Mesenchymal stem cell (in vitro differentiated cells and primary cell): ENCODE results near the gene ZNF862.
A peak's percentile ranks its signal among the peaks of the same experiment; 100 is the strongest.

Experiments used
- DNase-seq: peaks from one replicate; pipeline ENCODE4 v3.0.0-alpha.2; 2013
- H2AFZ ChIP-seq: one replicate; pipeline ENCODE4 v1.6.1; 2013; ENCODE audit warnings: low read depth, mild to moderate bottlenecking, control low read depth, inconsistent platforms, low read length, moderate library complexity
- H2AK5ac ChIP-seq: 2 replicates; pipeline ENCODE4 v1.6.1; 2013; ENCODE audit warnings: low read length, moderate library complexity, mild to moderate bottlenecking, inconsistent platforms; ENCODE audit not compliant: severe bottlenecking
- H2BK120ac ChIP-seq: one replicate; pipeline ENCODE4 v1.6.1; 2013; ENCODE audit warnings: low read depth, mild to moderate bottlenecking, inconsistent platforms, low read length, moderate library complexity
- H2BK12ac ChIP-seq, 2 experiments: one replicate each; pipeline ENCODE4 v1.6.1; 2013; ENCODE audit warnings: inconsistent platforms in 2 of 2, low read length in 2 of 2, mild to moderate bottlenecking in 2 of 2, moderate library complexity in 2 of 2, control low read depth in 1 of 2
- H2BK15ac ChIP-seq: one replicate; pipeline ENCODE4 v1.6.1; 2013; ENCODE audit warnings: mild to moderate bottlenecking, low read depth, inconsistent platforms; ENCODE audit not compliant: poor library complexity, severe bottlenecking
- H2BK5ac ChIP-seq: 2 replicates; pipeline ENCODE4 v1.6.1; 2013; ENCODE audit warnings: low read depth, mild to moderate bottlenecking, low read length, control low read depth, inconsistent platforms; ENCODE audit not compliant: poor library complexity, severe bottlenecking
- H3K14ac ChIP-seq, 2 experiments: one replicate each; pipeline ENCODE4 v1.6.1; 2013; ENCODE audit warnings: inconsistent platforms in 2 of 2, low read length in 2 of 2, control low read depth in 1 of 2, mild to moderate bottlenecking in 1 of 2, moderate library complexity in 1 of 2
- H3K18ac ChIP-seq, 2 experiments: one replicate each; pipeline ENCODE4 v1.6.1; 2013; ENCODE audit warnings: inconsistent platforms in 2 of 2, low read length in 2 of 2, control low read depth in 1 of 2, low read depth in 1 of 2, mild to moderate bottlenecking in 1 of 2
- H3K23ac ChIP-seq, 2 experiments: one replicate each; pipeline ENCODE4 v1.6.1; 2013; ENCODE audit warnings: inconsistent platforms in 2 of 2, low read length in 2 of 2, mild to moderate bottlenecking in 2 of 2, moderate library complexity in 2 of 2, control low read depth in 1 of 2
- H3K27ac ChIP-seq: 2 replicates; pipeline ENCODE4 v1.5.1; 2013; ENCODE audit warnings: mild to moderate bottlenecking, moderate library complexity, low read length, control low read depth, inconsistent platforms; ENCODE audit not compliant: poor library complexity, severe bottlenecking
- H3K27me3 ChIP-seq, 2 experiments: 2 replicates each; pipeline versions ENCODE4 v1.6.1 to v1.7.0; 2013; ENCODE audit warnings: low read length in 2 of 2, mild to moderate bottlenecking in 2 of 2, moderate library complexity in 2 of 2, control low read depth in 1 of 2, inconsistent platforms in 1 of 2; ENCODE audit not compliant: control insufficient read depth in 1 of 2, insufficient read depth in 1 of 2
- H3K36me3 ChIP-seq, 2 experiments: 2 replicates each; pipeline versions ENCODE4 v1.6.1 to v1.7.0; 2013; ENCODE audit warnings: low read length in 2 of 2, control low read depth in 1 of 2, inconsistent platforms in 1 of 2, low read depth in 1 of 2, mild to moderate bottlenecking in 1 of 2; ENCODE audit not compliant: insufficient read depth in 2 of 2, control insufficient read depth in 1 of 2
- H3K4ac ChIP-seq, 2 experiments: one replicate each; pipeline ENCODE4 v1.6.1; 2013; ENCODE audit warnings: inconsistent platforms in 2 of 2, low read length in 2 of 2, mild to moderate bottlenecking in 2 of 2, moderate library complexity in 2 of 2, control low read depth in 1 of 2, low read depth in 1 of 2
- H3K4me1 ChIP-seq: 2 replicates; pipeline ENCODE4 v1.6.1; 2013; ENCODE audit warnings: low read depth, low read length, control low read depth; ENCODE audit not compliant: control insufficient read depth, insufficient read depth
- H3K4me2 ChIP-seq: 2 replicates; pipeline ENCODE4 v1.6.1; 2013; ENCODE audit warnings: low read length, mild to moderate bottlenecking, inconsistent platforms; ENCODE audit not compliant: poor library complexity, severe bottlenecking
- H3K4me3 ChIP-seq, 2 experiments: 2 replicates each; pipeline versions ENCODE4 v1.5.1 to v1.7.0; 2013; ENCODE audit warnings: low read length in 2 of 2, mild to moderate bottlenecking in 2 of 2, control low read depth in 1 of 2, low read depth in 1 of 2; ENCODE audit not compliant: insufficient read depth in 1 of 2
- H3K79me1 ChIP-seq: replicated peaks from 2 replicates; pipeline ENCODE4 v1.6.1; 2013; ENCODE audit warnings: mild to moderate bottlenecking, control low read depth, low read length, inconsistent platforms; ENCODE audit not compliant: poor library complexity, severe bottlenecking
- H3K9ac ChIP-seq: 2 replicates; pipeline ENCODE4 v1.7.0; 2013; ENCODE audit warnings: mild to moderate bottlenecking, low read length, moderate library complexity
- H3K9me3 ChIP-seq: 2 replicates; pipeline ENCODE4 v1.7.0; 2013; ENCODE audit warnings: mild to moderate bottlenecking, low read length; ENCODE audit not compliant: control insufficient read depth
- H4K8ac ChIP-seq: one replicate; pipeline ENCODE4 v1.6.1; 2013; ENCODE audit warnings: inconsistent platforms, mild to moderate bottlenecking, low read length, moderate library complexity
- H4K91ac ChIP-seq: one replicate; pipeline ENCODE4 v1.6.1; 2013; ENCODE audit warnings: mild to moderate bottlenecking, low read length, inconsistent platforms
- WGBS: methylation state at CpG from one replicate; pipeline ENCODE4 v1.1.7; 2013; ENCODE audit warnings: mixed read lengths; 5-methylcytosine and 5-hydroxymethylcytosine counted together

ZNF862 gene

GRCh38 chr7:149795126-149795525 lies 43.0 kb upstream of the ZNF862 start:
- no peak overlapping the region for H2BK5ac ChIP-seq
- no peak overlapping the region for H2AK5ac ChIP-seq
- H3K27me3 ChIP-seq, result peaks cover 44 to 51% of the 10 kb centered on the region in 2 experiments
- DNase-seq, result no peak
- no peak overlapping the region for H4K91ac ChIP-seq
- H3K4ac ChIP-seq, result no peak overlapping the region
- H3K23ac ChIP-seq, result no peak overlapping the region
- no peak overlapping the region for H2BK12ac ChIP-seq
- no peak overlapping the region for H2BK15ac ChIP-seq
- H3K14ac ChIP-seq, result no peak overlapping the region
- H3K9ac ChIP-seq, result no peak overlapping the region
- no peaks in the 10 kb centered on the region for H3K9me3 ChIP-seq
- H3K18ac ChIP-seq, result no peak overlapping the region
- peaks cover 2% of the 10 kb centered on the region for H3K4me1 ChIP-seq
- no peak overlapping the region for H2BK120ac ChIP-seq
- H3K36me3 ChIP-seq, result no peaks in the 10 kb centered on the region
- 85% methylated on average over 10 of the region's 10 CpGs for WGBS
- no peak overlapping the region for H3K4me3 ChIP-seq
- H3K27ac ChIP-seq, result no peak overlapping the region
- H3K4me2 ChIP-seq, result no peak overlapping the region
- no peaks in the 10 kb centered on the region for H3K79me1 ChIP-seq
- peak overlapping the region; percentile 16 for H4K8ac ChIP-seq
- no peak overlapping the region for H2AFZ ChIP-seq

DNA sequence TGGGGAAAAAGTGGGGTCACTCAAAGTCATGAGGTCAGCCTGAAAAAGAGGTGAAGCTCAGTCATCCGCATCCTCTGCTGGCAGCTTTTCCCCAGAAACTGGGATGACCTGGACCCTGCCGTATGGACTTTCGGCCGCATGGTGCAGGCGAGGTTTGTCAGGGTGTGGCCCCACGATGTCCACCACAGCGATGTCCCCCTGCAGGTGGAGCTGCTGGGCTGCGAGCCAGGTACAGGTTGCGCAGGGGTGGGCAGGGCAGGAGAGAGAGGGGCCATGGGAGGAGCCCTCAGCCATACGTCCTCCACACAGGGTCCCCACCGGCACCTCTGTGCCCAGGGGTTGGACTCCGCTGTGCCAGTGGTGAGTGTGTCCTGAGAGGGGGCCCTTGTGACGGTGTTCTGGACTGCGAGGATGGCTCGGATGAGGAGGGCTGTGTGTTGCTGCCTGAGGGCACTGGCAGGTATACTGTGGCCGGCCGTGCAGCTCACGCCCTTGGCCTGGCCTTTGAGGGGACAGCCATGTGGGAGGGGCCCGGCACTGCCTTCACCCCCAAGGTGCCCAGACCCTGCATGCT lies 41.8 kb upstream of the ZNF862 start:
- no peak overlapping the region for H3K27ac ChIP-seq
- H2BK12ac ChIP-seq, result no peak overlapping the region
- H2BK120ac ChIP-seq, result no peak overlapping the region
- no peak overlapping the region for H3K4me3 ChIP-seq
- no peak overlapping the region for H2AFZ ChIP-seq
- H3K36me3 ChIP-seq, result no peaks in the 10 kb centered on the region
- H3K79me1 ChIP-seq, result no peaks in the 10 kb centered on the region
- H3K4ac ChIP-seq, result no peak overlapping the region
- no peaks in the 10 kb centered on the region for H3K9me3 ChIP-seq
- H3K27me3 ChIP-seq, result peaks cover 36 to 48% of the 10 kb centered on the region in 2 experiments
- H2BK5ac ChIP-seq, result no peak overlapping the region
- H3K4me1 ChIP-seq, result no peaks in the 10 kb centered on the region
- no peak overlapping the region for H3K4me2 ChIP-seq
- no peak overlapping the region for H4K8ac ChIP-seq
- no peak overlapping the region for H4K91ac ChIP-seq
- H3K14ac ChIP-seq, result no peak overlapping the region
- no peak overlapping the region for H3K9ac ChIP-seq
- no peak for DNase-seq
- no peak overlapping the region for H3K18ac ChIP-seq
- 92% methylated on average over 19 of the region's 19 CpGs for WGBS
- H2AK5ac ChIP-seq, result no peak overlapping the region
- H3K23ac ChIP-seq, result no peak overlapping the region
- H2BK15ac ChIP-seq, result peak overlapping the region; percentile 20

DNA sequence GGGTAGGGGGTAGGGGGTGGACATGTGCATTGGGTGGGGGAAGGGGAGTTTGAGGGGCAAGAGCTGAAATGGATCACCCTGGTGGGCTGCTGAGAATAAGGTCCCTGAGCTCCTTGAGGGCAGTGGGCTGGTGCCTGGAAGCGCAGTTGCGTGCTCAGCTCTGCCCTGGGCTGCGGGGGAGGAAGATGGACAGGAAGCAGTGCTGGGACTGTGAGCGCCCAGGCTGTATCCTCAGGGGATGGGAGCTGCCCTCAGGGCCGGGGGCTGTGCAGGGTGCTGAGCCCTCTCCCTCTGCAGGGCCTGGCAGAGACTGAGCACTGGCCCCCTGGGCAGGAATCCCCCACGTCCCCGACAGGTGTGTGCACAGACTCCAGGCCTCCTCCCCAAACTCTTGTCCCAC lies 40.4 kb upstream of the ZNF862 start:
- Histone ChIP-seq H3K36me3 (no peaks in the 10 kb centered on the region), H4K8ac (no peak overlapping the region), H3K23ac (no peak overlapping the region), H3K4ac (no peak overlapping the region), H2BK12ac (no peak overlapping the region), H3K27ac (no peak overlapping the region), H3K14ac (no peak overlapping the region), H3K27me3 (peaks cover 38 to 45% of the 10 kb centered on the region in 2 experiments), H3K4me2 (no peak overlapping the region), H3K79me1 (no peaks in the 10 kb centered on the region), H2AFZ (no peak overlapping the region), H4K91ac (no peak overlapping the region), H3K4me3 (no peak overlapping the region), H2AK5ac (no peak overlapping the region), H3K9me3 (no peaks in the 10 kb centered on the region), H3K4me1 (no peaks in the 10 kb centered on the region), H2BK120ac (no peak overlapping the region), H2BK15ac (no peak overlapping the region), H2BK5ac (no peak overlapping the region), H3K18ac (no peak overlapping the region), H3K9ac (no peak overlapping the region)
- 89% methylated on average over 7 of the region's 7 CpGs for WGBS
- no peak for DNase-seq

- H3K4ac ChIP-seq, result no peak overlapping the region
- H3K9ac ChIP-seq, result no peak overlapping the region
- H3K4me3 ChIP-seq, result no peak overlapping the region
- H2BK12ac ChIP-seq, result no peak overlapping the region
- peaks cover 29 to 38% of the 10 kb centered on the region in 2 experiments for H3K27me3 ChIP-seq
- H3K23ac ChIP-seq, result no peak overlapping the region
- no peak overlapping the region for H3K14ac ChIP-seq
- no peak for DNase-seq
- no peak overlapping the region for H2AK5ac ChIP-seq
- no peaks in the 10 kb centered on the region for H3K9me3 ChIP-seq
- 63% methylated on average over 8 of the region's 8 CpGs for WGBS
- no peaks in the 10 kb centered on the region for H3K79me1 ChIP-seq
- no peak overlapping the region for H3K27ac ChIP-seq
- no peak overlapping the region for H4K8ac ChIP-seq
- H2BK15ac ChIP-seq, result no peak overlapping the region
- H3K4me1 ChIP-seq, result peaks cover 3% of the 10 kb centered on the region
- H2BK120ac ChIP-seq, result no peak overlapping the region
- no peaks in the 10 kb centered on the region for H3K36me3 ChIP-seq
- H3K18ac ChIP-seq, result no peak overlapping the region
- no peak overlapping the region for H4K91ac ChIP-seq
- no peak overlapping the region for H2AFZ ChIP-seq
- no peak overlapping the region for H2BK5ac ChIP-seq
- no peak overlapping the region for H3K4me2 ChIP-seq
Measured at GRCh38 chr7:149799397-149800168, 38.6 kb upstream of the ZNF862 start.
